ENCODE data around the gene ACOD1.

ACOD1 gene

DNA sequence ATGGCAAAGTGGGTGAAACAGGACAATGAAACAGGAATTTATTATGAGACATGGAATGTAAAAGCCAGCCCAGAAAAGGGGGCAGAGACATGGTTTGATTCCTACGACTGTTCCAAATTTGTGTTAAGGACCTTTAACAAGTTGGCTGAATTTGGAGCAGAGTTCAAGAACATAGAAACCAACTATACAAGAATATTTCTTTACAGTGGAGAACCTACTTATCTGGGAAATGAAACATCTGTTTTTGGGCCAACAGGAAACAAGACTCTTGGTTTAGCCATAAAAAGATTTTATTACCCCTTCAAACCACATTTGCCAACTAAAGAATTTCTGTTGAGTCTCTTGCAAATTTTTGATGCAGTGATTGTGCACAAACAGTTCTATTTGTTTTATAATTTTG is 52.2 kb downstream of the ACOD1 start:
- TF ChIP-seq CTCF (IDR thresholded peaks at IDR 0.05; ENCODE audit: borderline replicate concordance, insufficient read depth, low read depth, low read length) = no peak
- no peak overlapping the region for H3K4me3 ChIP-seq (ENCODE audit: low read depth, low read length)

DNA sequence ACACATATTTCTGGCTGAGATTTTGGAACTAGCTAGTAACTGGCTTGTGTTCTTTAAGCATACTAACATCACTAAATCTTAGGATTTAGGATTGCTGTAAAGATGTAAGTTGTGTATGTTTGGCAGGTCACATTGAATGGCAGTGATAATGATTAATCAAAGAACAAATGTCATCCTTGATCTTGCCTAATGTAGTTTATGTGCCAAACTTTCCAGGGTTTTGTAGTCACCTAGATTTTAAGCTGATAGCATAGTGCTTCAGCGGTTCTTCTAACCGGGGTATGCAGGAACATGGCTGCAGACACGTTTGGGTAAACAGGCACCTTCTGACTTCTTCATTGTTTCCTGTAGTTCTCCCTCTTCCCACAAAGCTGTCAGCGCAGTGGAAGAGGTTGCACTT is 53.2 kb downstream of the ACOD1 start:
- TF ChIP-seq CTCF (IDR thresholded peaks at IDR 0.05; ENCODE audit: borderline replicate concordance, insufficient read depth, low read depth, low read length) = no peak

GRCh38 chr13:77001963-77002587 is 53.8 kb downstream of the ACOD1 start:
- no peak overlapping the region for H3K4me3 ChIP-seq (ENCODE audit: low read depth, low read length)
- TF ChIP-seq CTCF (IDR thresholded peaks at IDR 0.05; ENCODE audit: borderline replicate concordance, insufficient read depth, low read depth, low read length) = no peak

More for the DNA sequence above, 53.2 kb downstream of the ACOD1 start:
- no peak overlapping the region for H3K4me3 ChIP-seq (ENCODE audit: low read depth, low read length)

DNA sequence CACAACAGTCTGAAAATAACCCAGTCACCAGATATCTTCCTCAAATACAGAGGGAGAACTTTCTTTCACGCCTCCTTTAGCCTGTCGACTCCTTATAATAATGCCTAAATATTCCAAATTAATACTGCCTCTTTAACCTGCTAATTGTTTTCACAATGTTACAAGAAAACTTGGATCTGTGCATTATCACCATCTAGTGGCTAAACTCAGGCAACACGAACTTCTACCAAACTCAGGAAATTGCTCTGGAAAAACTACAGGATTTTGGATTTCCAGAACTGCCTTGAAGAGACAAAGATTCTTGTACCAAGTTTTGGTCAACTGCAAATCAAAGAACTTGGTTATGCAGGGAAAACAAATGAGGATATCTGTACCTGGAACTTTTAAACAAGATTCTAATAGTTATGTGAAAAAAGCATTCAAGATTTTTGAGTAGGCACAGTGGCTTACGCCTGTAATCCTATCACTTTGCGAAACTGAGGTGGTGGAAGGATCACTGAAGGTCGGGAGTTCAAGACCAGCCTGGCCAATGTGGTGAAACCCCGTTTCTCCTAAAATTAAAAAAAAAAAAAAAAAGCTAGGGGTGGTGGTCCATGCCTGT is 54.4 kb downstream of the ACOD1 start:
- peak; percentile 33; the same call in 1 of the 2 replicates for TF ChIP-seq CTCF (IDR thresholded peaks at IDR 0.05; ENCODE audit: borderline replicate concordance, insufficient read depth, low read depth, low read length)
- no peak overlapping the region for H3K4me3 ChIP-seq (ENCODE audit: low read depth, low read length)
